GM04503 (cell line): ENCODE results near the gene GLB1L.
"Not testable (repeated sequence)": the region's sequence is repeated elsewhere in the genome, so short reads cannot be mapped to it uniquely, and the experiment has no call there.

Source experiments
- DNase-seq: peaks from one replicate; pipeline ENCODE4 v3.0.0-alpha.2; 2012; ENCODE audit warnings: low read depth

Gene GLB1L

GRCh38 chr2:219245148-219245898 is at the start of gene GLB1L, which contains the start of gene STK16:
Gene GLB1L, minus strand, starts transcription at chr2:219245444. Its CDS starts 1,871 bp downstream, at chr2:219243573.
Gene STK16, plus strand, starts transcription at chr2:219245479. Its CDS starts 521 bp downstream, at chr2:219246000.
- DNase-seq: peak; percentile 65

GRCh38 chr2:219294356-219295351 is 49.4 kb upstream of the GLB1L start:
- DNase-seq: no peak

GRCh38 chr2:219293736-219294231 is 48.5 kb upstream of the GLB1L start:
- no peak for DNase-seq

GRCh38 chr2:219292616-219293015 is 47.4 kb upstream of the GLB1L start:
- DNase-seq: no peak

GRCh38 chr2:219291910-219292490 is 46.8 kb upstream of the GLB1L start:
- DNase-seq: no peak

GRCh38 chr2:219291394-219291793 is 46.1 kb upstream of the GLB1L start:
- DNase-seq: no peak

- DNase-seq: no peak
Observed at GRCh38 chr2:219290381-219291171, 45.3 kb upstream of the GLB1L start.

- peak; percentile 58 for DNase-seq
Observed at GRCh38 chr2:219289537-219290361, 44.5 kb upstream of the GLB1L start.

GRCh38 chr2:219289195-219289536 is 43.9 kb upstream of the GLB1L start:
- DNase-seq: no peak

GRCh38 chr2:219287580-219288265 is 42.5 kb upstream of the GLB1L start:
- no peak for DNase-seq

GRCh38 chr2:219287116-219287440 is 41.8 kb upstream of the GLB1L start:
- DNase-seq: not testable (repeated sequence)

- DNase-seq: no peak
Observed at GRCh38 chr2:219286436-219287115, 41.3 kb upstream of the GLB1L start.

GRCh38 chr2:219285894-219286425 is 40.7 kb upstream of the GLB1L start:
- no peak for DNase-seq

- no peak for DNase-seq
Observed at GRCh38 chr2:219285373-219285735, 40.1 kb upstream of the GLB1L start.

- no peak for DNase-seq
Observed at GRCh38 chr2:219284501-219285372, 39.5 kb upstream of the GLB1L start.

GRCh38 chr2:219282943-219283581 is 37.8 kb upstream of the GLB1L start:
- no peak for DNase-seq

GRCh38 chr2:219282375-219282774 is 37.1 kb upstream of the GLB1L start:
- DNase-seq: no peak

GRCh38 chr2:219281588-219281987 is 36.3 kb upstream of the GLB1L start:
- DNase-seq: no peak
